Fibroblast of skin of back (primary cell): Measurements from ENCODE around the gene DNMBP.
A peak's percentile ranks its signal among the peaks of the same experiment; 100 is the strongest.
"Not testable (repeated sequence)": the region's sequence is repeated elsewhere in the genome, so short reads cannot be mapped to it uniquely, and the experiment has no call there.

ENCODE experiments used
- DNase-seq: peaks from one replicate; pipeline ENCODE4 v3.0.0-alpha.2; 2013

The DNMBP gene

DNA sequence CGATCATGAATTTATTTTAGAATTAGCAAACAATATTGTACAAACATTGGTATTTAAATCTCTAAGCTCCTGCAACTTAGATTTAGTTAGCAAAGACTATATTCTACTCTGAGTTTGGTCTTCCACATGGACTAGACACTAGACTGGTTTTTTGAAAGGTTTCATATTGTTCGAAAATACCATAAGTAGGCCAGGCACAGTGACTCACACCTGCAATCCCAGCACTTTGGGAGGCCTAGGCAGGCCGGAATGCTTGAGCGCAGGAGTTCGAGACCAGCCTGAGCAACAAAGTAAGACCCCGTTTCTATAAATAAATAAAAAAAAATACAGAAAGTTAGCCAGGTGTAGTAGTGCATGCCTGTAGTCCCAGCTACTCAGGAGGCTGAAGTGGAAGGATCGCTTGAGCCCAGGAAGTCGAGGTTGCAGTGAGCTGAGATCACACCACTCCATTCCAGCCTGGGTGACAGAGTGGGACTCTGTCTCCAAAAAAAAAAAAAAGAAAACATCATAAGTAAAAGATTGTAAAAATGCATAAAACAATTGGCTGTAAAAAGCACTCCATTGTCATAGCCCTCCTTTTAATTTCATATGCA, 154.2 kb downstream of the DNMBP start:
- no peak for DNase-seq

DNA sequence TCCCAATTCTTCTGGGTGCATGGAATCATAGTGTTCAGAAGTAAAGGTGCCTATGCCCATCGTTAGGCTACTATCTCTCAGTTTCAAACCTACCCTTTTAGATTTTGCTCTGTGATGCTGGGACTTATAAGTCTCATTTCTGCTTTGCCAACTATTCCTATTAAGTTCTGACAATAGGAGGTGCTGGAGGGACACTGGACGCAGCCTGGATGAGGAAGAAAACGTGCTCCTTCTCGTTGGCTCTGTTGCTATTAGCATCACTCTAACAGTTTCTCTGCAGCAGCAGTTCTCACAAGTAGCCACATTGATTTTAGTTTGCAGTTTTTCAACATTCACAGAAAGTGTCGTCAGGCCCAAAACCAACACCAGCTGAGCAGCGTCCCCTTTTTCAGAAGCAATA, 154.9 kb downstream of the DNMBP start:
- peak; percentile 64 for DNase-seq

DNA sequence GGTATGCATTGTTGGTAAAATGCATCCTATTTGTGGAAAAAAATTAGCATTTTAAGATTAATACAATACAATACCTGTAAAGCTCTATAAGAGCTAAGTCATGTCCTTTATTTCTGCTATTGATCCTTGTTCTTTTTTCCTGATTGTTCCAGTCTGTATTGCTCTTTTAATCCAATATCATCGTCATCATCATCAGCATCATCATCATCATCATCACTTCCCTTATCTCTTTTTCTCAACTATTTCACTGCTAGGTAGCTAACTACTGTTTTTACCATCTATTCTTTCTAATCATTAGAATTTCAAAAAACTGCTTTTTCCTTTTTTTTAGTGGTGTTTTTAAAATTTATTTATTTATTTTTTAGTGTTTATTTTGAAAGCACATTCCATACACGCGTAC, 156.1 kb downstream of the DNMBP start:
- no peak for DNase-seq

DNA sequence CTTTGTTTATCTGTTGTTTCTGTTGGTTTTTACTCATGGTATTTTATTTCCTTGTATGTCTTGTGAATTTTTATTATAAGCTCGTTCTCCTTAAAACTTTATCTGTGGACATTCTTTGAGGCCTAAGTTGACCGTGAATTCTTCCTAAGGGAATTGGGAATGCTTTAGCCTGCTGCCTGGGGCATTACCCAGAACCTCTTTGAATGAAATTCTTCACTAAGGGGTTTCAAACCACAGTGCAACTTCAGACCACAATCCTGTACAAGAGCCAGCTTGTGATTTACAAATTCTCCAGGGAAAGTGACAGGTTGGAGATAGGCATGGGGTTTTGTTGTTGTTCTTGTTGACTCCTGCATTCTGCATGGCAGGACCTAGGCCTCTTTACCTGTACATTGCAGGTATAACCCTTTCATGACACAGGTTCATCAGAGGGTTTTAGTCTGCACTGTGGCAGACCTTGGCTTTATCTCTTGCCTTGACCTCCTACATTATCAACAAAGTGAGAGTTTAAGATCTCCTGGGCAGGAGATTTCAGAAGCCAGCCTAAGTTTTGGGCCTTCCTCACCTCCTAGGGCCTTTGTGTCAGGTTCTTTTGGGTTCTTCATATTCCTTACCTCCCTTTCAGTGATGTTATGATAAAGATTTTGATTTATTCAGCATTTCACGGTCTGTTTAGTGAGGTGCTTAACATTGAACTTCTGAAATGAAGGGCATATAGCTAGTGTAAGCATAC, 157.1 kb downstream of the DNMBP start:
- DNase-seq: no peak

DNA sequence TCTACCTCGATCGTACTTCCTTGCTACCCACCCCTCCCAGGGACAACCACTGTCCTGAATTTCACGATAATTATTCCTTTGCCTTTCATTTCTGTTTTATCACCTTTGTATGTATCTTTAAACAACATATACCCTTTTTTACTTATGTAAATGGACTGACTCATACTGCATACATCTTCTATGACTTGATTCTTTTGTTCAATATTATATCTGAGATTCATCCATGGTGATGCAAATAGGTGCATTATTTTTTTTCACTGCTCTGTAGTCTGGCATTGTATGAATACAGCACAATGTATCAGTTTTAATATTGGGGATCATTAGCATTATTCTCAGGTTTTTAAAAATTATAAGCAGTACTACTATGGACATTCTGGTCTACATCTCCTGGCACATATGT, 157.9 kb downstream of the DNMBP start:
- no peak for DNase-seq

DNA sequence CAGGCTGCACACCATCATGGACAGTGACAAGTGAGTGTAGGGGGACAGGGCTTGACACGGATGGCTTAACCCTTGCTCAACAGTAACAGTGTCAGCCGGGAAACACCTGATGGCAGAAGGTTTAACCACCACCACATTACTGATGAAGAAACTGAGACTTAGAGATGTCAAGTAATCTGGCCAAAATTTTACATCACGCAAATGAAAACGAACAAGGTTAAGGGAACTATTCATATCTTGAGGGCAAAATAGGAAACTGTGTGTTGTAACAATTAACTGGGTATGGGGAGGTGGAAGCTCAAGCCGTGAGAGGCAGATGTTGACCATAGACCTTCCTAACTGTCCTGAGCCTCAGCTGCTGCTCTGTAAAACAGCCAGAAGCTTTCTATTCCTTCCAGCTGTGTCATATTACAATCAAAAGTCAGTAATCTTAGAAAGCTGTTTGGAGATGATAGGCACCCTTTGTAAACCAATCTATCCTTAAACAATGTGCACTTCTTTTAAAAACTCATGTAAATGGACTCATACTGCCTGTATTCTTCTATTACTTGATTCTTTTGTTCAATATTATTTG, 158.9 kb downstream of the DNMBP start:
- DNase-seq: no peak

DNA sequence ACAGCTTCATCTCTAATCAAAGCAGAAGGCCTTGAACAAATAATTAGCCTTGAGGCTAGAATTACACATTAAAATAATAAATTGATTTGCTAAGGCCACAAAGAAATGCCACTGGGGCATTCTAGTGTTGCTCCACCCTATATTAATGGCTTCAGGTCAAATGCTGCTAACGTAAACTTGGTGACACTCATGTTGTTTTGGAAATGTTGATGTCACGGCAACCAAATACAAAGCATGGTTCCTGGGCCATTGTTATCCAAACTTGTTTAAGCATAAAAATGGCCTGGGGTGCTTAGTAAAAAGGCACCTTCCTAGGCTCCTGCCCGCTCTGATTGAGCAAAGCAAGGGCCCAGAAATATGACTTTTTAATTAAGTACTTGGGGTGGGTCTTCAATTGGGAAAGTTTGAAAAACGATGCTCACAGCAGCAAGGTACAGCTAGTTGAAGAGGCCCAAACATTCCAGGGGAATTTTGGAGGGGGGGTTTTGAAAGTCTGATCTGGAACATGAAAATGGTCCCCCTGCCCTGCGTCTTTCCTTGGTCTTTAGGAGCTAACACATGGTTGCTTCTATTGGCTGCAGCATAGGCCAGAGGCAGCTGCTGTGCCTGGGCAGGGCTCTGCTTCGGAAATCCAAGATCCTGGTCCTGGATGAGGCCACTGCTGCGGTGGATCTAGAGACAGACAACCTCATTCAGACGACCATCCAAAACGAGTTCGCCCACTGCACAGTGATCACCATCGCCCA, 159.6 kb downstream of the DNMBP start:
- DNase-seq: no peak

DNA sequence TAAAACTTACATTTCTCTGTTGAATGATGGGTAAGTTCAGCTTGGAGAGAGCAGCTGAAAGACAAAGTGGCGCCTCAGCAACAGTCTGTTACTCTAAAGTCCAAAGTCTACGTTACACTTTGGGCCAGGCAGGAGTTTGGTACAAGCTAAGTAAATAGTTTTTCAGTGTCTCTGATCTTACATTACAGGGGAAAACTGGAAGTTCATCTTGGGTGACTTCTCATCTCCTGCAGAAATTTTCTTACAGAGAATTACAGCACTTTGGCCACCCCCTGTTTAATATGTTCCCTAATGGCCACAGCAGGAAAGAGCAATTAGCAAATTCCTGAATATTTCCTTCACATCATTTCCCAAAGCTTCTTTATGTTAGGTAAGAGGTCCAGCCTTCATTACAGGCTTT, 160.2 kb downstream of the DNMBP start:
- DNase-seq: no peak

DNA sequence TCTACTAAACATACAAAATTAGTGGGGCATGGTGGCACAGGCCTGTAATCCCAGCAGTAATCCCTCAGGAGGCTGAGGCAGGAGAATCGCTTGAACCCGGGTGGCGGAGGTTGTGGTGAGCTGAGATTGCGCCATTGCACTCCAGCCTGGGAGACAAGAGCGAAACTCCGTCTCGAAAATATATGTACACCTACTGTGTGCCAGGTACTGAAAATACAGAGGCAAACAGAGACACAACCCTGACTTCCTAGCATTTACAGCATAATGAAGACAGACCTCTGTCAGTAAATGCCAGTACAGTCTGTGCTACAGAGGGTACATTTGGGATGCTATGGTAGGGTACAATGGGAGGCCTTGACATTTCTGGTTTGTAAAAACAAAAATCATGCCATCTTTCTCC, 160.7 kb downstream of the DNMBP start:
- no peak for DNase-seq

DNA sequence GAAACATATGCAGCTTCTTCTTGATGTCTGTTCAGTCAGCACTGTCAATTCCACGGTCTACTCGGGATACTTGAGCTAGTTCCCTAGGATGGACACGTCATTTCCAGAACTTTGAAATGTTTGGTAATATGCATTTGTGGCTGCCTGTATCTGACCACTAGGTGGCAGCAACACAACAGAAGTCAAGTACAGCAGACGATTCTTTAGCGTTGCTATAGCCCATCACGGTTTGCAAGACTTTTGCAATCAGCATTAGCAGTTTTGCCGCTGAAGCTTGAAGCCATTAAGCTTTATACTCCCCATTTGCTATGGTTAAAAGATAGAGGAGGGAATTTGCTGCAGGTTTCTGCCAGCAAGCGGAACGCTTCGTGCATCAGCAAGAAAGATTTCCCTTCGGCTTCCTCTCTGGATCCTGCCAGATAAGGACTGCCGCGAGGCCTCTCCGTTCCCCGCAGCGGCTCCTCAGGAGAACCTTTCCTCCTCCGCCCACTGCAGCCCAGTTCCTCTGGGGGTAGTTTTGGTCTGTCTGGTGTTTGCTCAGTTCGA, 163.8 kb downstream of the DNMBP start:
- peak; percentile 91 for DNase-seq

DNA sequence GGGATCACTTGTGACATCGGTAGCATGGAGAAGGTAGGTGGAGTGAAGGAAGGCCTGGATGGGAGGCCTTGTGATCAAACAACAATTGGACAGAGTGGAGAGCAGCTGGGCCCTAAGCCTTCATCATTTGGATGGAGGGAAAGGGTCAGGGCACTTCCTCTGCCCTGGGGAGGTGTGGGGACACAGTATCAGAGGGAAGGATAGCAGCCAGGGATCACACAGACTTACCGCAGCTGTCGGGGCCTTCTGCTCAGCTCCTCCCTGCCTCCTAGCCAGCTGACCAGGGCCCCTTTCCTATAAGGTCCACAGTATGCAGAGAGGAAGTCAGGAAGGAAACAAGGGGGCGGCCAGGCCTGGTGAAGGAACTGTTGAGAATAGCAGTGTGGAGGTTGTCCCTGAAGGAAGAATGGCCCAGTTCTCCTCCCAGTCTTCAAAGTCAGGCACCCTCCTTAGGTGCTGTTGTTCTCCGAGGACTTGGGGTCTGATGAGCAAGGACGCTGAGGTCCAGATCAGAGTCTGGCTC, 165.3 kb downstream of the DNMBP start:
- DNase-seq: no peak

DNA sequence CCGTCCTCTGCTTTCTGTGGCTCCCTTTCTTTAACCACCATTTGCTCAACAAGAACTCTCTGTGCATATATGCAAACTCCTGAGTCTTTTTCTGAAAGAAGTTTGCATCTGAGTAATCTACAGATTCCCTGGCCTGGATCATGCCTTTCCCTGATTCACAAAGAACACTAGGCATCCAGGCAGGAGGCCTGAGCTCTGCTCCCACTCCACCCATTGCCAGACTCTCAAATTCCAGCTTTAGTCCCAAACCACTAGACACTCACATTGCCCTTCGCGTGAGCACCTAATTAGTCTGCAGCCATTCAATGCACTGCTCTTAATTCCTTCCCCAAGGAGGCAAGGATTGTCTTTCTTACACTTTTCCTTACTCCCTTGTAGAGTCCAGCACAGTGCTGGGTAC, 166.4 kb downstream of the DNMBP start:
- peak; percentile 50 for DNase-seq

DNA sequence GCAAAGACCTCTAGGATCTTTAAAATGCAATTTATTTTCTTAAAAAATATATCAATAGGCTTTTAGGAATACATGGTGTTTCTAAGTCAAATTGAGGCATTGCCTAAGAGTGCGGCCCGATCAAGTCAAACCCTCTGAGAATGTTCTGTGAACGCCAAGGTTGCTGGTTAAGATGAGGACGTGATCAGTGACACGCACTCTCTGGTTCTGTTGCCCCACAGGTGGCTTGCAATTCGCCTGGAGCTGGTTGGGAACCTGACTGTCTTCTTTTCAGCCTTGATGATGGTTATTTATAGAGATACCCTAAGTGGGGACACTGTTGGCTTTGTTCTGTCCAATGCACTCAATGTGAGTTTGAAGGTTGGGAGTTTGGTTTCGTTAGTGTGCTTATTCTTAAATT, 168.0 kb downstream of the DNMBP start:
- DNase-seq: no peak

DNA sequence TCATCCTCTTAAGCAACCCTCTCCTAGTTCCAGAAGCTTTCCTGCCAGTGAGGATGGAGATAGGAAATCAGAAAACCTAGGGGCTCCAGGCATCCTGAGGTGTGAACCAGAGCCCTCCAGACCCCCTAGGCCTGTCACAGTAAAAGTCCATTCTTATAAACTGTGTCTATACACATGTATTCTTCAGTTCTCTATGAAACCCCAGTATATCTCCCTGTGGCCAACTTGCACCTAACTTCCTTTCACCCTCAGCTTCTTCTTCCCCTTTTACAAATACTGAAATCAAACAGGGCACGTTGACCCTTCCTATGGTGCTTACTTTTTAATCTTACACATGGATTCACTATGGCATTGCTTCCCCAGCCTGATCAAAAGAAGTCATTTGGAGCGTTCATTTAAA, 168.9 kb downstream of the DNMBP start:
- DNase-seq: not testable (repeated sequence)

DNA sequence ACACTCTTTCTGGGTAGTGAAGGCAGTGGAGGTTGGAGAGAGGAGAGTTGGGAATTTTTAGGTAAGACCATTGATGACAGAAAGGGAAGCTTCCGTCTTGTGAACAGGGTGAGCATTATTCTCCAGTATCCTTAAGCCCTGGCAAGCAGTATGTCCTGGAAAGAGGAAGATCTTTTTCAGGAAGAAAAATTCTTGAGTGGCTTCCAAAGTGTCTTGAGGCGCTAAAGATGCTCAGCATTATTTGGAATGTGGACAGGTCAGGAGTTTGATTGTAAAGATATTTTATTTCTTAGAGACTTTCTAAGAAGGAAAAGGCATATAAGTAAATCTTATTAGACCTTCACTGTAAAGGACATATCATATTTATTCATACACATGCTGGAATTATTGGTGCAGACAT, 173.0 kb downstream of the DNMBP start:
- DNase-seq: no peak

DNA sequence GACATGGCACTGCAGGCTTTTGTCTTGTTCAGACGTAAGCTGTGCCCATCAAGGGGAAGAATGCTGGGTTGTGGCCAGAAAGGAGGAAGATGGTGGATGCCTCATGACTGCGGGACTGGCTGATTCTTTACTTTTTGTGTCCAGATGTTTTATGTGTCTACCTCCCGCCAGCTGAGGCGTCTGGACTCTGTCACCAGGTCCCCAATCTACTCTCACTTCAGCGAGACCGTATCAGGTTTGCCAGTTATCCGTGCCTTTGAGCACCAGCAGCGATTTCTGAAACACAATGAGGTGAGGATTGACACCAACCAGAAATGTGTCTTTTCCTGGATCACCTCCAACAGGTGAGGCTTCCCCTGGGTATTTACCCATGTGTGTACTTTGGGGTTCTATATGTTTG, 173.8 kb downstream of the DNMBP start:
- no peak for DNase-seq

DNA sequence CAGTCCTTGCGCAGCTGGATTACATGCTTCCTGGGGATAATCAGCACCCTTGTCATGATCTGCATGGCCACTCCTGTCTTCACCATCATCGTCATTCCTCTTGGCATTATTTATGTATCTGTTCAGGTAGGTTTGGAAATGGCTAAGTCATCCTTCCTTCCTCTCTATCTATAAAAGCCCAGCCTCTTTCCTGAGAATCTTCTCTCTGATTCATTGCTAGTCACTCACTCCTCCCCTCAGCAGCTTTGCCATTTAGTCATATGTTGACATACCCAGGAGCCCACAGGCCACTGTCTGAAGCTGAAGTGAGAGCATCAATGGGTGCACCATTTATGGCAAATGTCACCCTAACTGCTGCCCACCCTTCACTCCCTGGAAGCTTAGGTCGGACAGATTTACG, 175.3 kb downstream of the DNMBP start:
- peak; percentile 88 for DNase-seq

DNA sequence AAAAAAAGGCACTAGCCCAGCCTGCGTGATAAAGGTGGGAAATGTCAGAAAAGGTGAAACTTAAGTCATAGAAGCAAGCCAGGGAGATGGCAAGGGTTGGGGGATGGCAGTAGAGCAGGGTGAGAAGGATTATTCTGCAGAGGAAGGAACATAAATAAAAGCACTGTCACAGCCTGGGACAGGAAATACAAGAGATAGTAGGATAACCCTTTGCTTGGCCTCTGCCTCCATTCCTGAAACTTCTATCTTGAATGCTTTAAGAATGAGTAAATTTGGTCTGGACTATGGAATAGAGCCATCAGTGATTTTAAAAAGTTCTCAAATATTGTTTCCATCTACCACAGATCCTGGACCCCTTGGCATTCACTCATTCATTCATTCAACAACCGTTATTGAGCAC, 177.3 kb downstream of the DNMBP start:
- peak; percentile 36 for DNase-seq

DNA sequence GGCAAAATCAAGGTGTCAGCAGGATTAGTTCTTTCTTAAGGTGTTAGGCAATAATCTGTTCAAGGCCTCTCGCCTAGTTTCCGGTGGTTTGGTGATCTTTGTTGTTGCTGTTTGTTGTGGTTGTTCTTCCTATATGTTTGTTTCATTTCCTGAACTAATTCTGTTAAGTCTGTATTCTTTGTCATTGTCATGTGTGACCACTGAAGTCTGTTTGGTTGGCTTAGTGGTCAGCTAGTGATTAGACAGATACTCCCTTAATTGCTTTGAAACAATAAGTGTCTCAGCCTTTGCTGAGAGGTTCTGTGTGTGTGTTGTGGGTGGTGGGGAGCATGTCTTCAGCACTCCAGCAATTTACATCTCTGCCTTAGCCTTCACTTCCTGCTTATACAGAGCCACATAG, 181.3 kb downstream of the DNMBP start:
- no peak for DNase-seq

DNA sequence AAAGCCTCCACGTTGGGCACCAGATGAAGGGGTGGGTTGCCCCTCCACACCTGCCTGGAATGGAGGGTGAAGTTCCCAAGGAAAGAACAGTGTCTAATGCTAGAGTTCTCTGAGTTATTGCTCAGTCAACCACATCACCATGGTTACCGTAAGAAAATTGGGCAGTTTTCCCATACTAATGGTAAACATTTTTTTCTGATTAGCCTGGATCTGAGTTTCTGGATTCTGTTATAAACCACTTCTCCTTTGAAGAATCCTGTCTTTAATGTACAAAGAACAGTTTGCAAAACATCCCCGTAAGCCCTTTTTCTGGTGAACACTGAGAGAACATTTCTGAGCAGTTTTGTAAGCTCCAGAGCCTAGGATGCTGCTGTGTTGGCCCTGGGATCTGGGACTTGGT, 181.8 kb downstream of the DNMBP start:
- peak; percentile 28 for DNase-seq
